Heart right ventricle (tissue), 16 donors: Measurements from ENCODE around the gene MYO1D. TPM values are rescaled to one million over a fixed set of nuclear protein-coding genes. Genes with fewer than 3 reads are reported as not detected.

ENCODE experiments used
- ATAC-seq, 8 donors: fragments of 200-7000 bp; cut with Tn5 transposase; one replicate each; pipeline ENCODE4 v1.9.1; 2020; ENCODE audit warnings: mild to moderate bottlenecking in 8 of 8, moderate library complexity in 8 of 8, moderate number of reproducible peaks in 1 of 8
- DNase-seq, 2 donors: peaks; one replicate each; pipeline ENCODE4 v3.0.0-alpha.2; 2020
- H3K27ac ChIP-seq, 10 donors: fragments of 200-600 bp; sonication (generic) in 2 of 10; one replicate each; pipeline versions ENCODE4 v1.5.0 to v1.8.0; 2020 to 2022; ENCODE audit warnings: mild to moderate bottlenecking in 3 of 10
- H3K27me3 ChIP-seq, 7 donors: fragments of 200-600 bp; one replicate each; pipeline ENCODE4 v1.8.0; 2021 to 2022; ENCODE audit warnings: mild to moderate bottlenecking in 2 of 7
- H3K36me3 ChIP-seq, 9 donors: fragments of 200-600 bp; sonication (generic) in 1 of 9; one replicate each; pipeline versions ENCODE4 v1.5.0 to v1.8.0; 2020 to 2022; ENCODE audit warnings: mild to moderate bottlenecking in 2 of 9
- H3K4me1 ChIP-seq, 9 donors: fragments of 200-600 bp; sonication (generic) in 1 of 9; one replicate each; pipeline versions ENCODE4 v1.5.0 to v1.8.0; 2020 to 2022; ENCODE audit warnings: mild to moderate bottlenecking in 4 of 9
- H3K4me3 ChIP-seq, 10 donors: fragments of 200-600 bp; sonication (generic) in 2 of 10; one replicate each; pipeline versions ENCODE4 v1.5.0 to v1.8.0; 2020 to 2022; ENCODE audit warnings: mild to moderate bottlenecking in 7 of 10, moderate library complexity in 2 of 10
- H3K9me3 ChIP-seq, 11 donors: fragments of 200-600 bp in 10 of 11; sonication (generic) in 2 of 11; one replicate each; pipeline versions ENCODE4 v1.5.0 to v1.8.0; 2013 to 2022; ENCODE audit warnings: mild to moderate bottlenecking in 2 of 11, control low read depth in 1 of 11, moderate library complexity in 1 of 11
- WGBS, 2 donors: extraction: QIAGEN DNeasy Blood & Tissue Kit; methylation state at CpG; one replicate each; pipeline ENCODE4 v1.1.7; 2013; ENCODE audit warnings: inconsistent platforms in 1 of 2; 5-methylcytosine and 5-hydroxymethylcytosine counted together
- intact Hi-C, 10 donors: fragments of 100-400 bp; cut with DNase I; formaldehyde crosslinking; loops; one replicate each; pipeline versions ENCODE4 v1.11.1 to v1.14.2; 2022
- polyA plus RNA-seq, 2 donors: library from polyadenylated mRNA; stranded (reverse); fragments of 200-250 nt; gene quantifications; one replicate each; pipeline ENCODE4 v1.2.3, GENCODE V29; 2013
- total RNA-seq, 10 donors: library from RNA; stranded (reverse); fragmentation: NEBNext Ultra II Directional in 3 of 10; extraction: Animal tissue kit (Norgen Biotek cat#: 25700) in 3 of 10; gene quantifications; one replicate each; pipeline versions ENCODE4 v1.2.1 to v1.2.4, GENCODE V29; 2021 to 2023
- TF ChIP-seq, protein P1 (sequence below), 9 donors: fragments of 200-600 bp; sonication (generic) in 2 of 9; IDR thresholded peaks; one replicate each; pipeline versions ENCODE4 v1.5.0 to v1.8.0; 2021 to 2022; ENCODE audit warnings: antibody characterized with exemption in 9 of 9, mild to moderate bottlenecking in 5 of 9, moderate library complexity in 1 of 9
- donor health status: Arrhythmogenic right ventricular cardiomyopathy.
- donor health status: ischemic (EF 13 %, LVEDD 7.1; RV severe dilation, severe dysfunction).
- donor health status: healthy with polysubstance abuse.
- donor health status: DM: no; HTN: yes; CAD: no.
- donor health status: DM: no; HTN: no; CAD: no.
- donor health status: ischemic (EF 25% LVEDD 6.9; RV normal size, moderate dysfunction).
- donor health status: ischemic (EF 25% LVEDD 5.7; RV mildly dilated, moderate dysfunction).
- donor health status: healthy.
- donor health status: DM: yes; HTN: yes; CAD: no.
- donor health status: Ischemic cardiomyopathy.
- donor health status: ischemic (EF 35%, LVEDD 5.7; RV mildly dilated, moderate dysfunction).
- donor health status: nonischemic (EF 11% LVEDD 7.7; RV severe dilation, severe dysfunction).
- donor health status: DM: yes; HTN: yes; CAD: no.
- donor health status: PGD.
- donor health status: ischemic (EF 29% LVEDD 5.4; RV normal size, mild dysfunction).
- donor health status: nonischemic (EF 23%, LVEDD 6.1; RV moderate dilation, normal function).

MYO1D gene
- total and polyA plus RNA-seq, 12 donors = 1.9 to 16.4 (median 6.7) TPM

DNA sequence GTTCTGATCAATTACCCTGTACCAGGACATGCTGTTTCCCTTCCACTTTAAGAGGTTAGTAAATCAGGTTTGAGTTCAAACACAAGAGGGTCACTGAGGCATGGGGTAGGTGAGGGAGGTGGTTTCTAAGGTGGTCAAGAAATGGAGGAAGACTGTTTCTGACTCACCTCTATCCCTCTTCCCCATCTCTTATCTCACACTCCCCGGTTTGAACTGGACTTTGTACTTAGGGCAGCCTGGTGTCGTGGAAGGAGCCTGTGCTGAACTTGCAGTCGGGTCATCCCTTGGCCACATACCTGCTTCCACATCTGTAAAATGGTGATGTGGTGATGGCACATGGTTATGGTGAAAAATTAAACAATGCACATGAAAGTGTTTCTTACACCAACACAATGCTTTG lies 33.8 kb upstream of the MYO1D start:
- no peak for ATAC-seq
- Histone ChIP-seq H3K36me3 (no peaks in the 10 kb centered on the region), H3K27me3 (peaks cover 0 to 5% (median 0%) of the 10 kb centered on the region in 7 donors), H3K27ac (no peak overlapping the region), H3K4me1 (peaks cover 0 to 5% (median 0%) of the 10 kb centered on the region in 9 donors), H3K9me3 (no peaks in the 10 kb centered on the region), H3K4me3 (no peak overlapping the region)
- WGBS, 2 donors = 84 to 89% methylated on average over 3 of the region's 3 CpGs
- DNase-seq = no peak
- intact Hi-C loops = loop anchor here in 8 of 10 donors (1.0 to 10.0 kb wide), 4 partner anchors 126 to 128 kb away; no protein-coding TSS in a partner anchor
- TF ChIP-seq, protein P1, sequence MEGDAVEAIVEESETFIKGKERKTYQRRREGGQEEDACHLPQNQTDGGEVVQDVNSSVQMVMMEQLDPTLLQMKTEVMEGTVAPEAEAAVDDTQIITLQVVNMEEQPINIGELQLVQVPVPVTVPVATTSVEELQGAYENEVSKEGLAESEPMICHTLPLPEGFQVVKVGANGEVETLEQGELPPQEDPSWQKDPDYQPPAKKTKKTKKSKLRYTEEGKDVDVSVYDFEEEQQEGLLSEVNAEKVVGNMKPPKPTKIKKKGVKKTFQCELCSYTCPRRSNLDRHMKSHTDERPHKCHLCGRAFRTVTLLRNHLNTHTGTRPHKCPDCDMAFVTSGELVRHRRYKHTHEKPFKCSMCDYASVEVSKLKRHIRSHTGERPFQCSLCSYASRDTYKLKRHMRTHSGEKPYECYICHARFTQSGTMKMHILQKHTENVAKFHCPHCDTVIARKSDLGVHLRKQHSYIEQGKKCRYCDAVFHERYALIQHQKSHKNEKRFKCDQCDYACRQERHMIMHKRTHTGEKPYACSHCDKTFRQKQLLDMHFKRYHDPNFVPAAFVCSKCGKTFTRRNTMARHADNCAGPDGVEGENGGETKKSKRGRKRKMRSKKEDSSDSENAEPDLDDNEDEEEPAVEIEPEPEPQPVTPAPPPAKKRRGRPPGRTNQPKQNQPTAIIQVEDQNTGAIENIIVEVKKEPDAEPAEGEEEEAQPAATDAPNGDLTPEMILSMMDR (IDR thresholded peaks at IDR 0.05) = no peak

DNA sequence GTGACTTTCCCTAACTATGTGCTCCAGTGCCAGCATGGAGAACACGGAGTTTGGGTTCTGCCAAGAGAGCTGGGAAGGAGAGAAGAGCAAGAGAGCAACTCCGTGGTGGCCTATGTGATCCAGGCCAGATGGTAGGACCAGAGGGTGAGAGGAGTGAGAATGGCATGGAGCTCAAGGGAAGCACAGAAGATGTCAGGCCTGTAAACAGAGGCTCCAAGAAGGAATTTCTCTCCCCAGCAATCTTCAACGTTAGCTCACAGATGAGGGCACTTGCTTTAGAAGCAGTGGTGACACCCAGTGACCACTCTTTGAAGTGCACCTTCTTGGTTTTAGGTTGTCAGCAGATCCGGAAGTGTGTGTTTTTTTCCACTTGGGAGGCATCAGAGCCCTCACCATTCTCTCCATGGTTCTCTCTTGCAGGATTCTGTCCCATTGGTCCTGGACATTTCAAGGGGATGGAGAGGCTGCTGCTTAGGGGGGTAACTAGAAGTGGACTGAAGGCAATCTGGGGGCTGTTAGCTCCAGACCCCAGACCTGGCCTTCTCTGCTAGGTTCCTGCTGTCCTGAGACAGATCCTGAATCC lies 33.0 kb upstream of the MYO1D start:
- 25 to 30% methylated on average over 4 of the region's 4 CpGs for WGBS, 2 donors

DNA sequence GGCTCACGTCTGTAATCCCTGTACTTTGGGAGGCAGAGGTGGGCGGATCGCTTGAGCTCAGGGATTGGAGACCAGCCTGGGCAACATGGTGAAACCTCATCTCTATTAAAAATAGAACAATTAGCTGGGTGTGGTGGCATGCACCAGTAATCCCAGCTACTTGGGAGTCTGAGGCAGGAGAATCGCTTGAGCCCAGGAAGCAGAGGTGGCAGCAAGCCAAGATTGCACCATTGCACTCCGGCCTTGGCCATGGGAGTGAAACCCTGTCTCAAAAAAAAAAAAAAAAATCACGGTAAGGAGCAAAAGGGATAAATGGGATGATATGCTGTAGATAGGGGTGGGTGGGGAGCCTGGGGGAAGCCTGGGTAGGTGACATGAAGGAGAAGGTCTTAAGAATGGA lies 30.7 kb upstream of the MYO1D start:
- TF ChIP-seq, protein P1 (IDR thresholded peaks at IDR 0.05) = no peak
- WGBS, 2 donors = 77 to 81% methylated on average over 6 of the region's 6 CpGs
- Histone ChIP-seq H3K4me1 (peaks cover 0 to 5% (median 0%) of the 10 kb centered on the region in 9 donors), H3K36me3 (no peaks in the 10 kb centered on the region), H3K27ac (no peak overlapping the region), H3K27me3 (peaks cover 0 to 6% (median 0%) of the 10 kb centered on the region in 7 donors), H3K9me3 (no peaks in the 10 kb centered on the region), H3K4me3 (no peak overlapping the region)
- ATAC-seq (no peak), DNase-seq (no peak)
- intact Hi-C loops = loop anchor here in 2 of 10 donors (2.0 to 10.0 kb wide), 2 partner anchors 123 to 243 kb away; no protein-coding TSS in a partner anchor

More for the DNA sequence above, 33.0 kb upstream of the MYO1D start:
- Histone ChIP-seq H3K27ac (no peak overlapping the region), H3K36me3 (no peaks in the 10 kb centered on the region), H3K4me3 (no peak overlapping the region), H3K4me1 (peaks cover 0 to 5% (median 0%) of the 10 kb centered on the region in 9 donors), H3K27me3 (peaks cover 0 to under 1% (median 0%) of the 10 kb centered on the region in 7 donors), H3K9me3 (no peaks in the 10 kb centered on the region)
- ATAC-seq = peak; percentile 54 to 86 (median 79)
- peak in 1 of 2 donors; percentile 78 for DNase-seq
- intact Hi-C loops = loop anchor here in 9 of 10 donors (1.0 to 10.0 kb wide), 5 partner anchors 125 to 245 kb away; no protein-coding TSS in a partner anchor
- TF ChIP-seq, protein P1 (IDR thresholded peaks at IDR 0.05) = peak; percentile 47 to 84 (median 76)

DNA sequence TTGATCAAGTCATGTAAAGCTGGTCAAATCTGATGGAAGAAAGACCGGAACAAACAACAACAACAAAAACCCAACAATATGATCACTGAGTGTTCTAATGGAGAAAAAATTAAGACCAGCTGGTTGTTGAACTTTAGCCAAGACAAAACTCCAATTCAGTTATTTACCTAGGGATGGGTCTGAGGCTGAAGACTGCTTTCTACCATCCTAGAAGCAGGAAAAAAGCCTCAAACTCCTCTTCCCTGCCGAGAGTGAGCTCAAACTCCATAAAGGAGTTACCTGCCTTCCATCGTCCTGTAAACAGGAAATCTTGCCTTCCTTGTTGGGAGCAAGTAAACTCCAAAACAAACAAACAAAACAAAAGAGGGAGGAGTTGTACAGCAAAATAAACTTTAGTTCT lies 28.0 kb upstream of the MYO1D start:
- no peak for DNase-seq
- Histone ChIP-seq H3K9me3 (no peaks in the 10 kb centered on the region), H3K4me1 (no peaks in the 10 kb centered on the region), H3K27ac (no peak overlapping the region), H3K4me3 (no peak overlapping the region), H3K36me3 (no peaks in the 10 kb centered on the region), H3K27me3 (peaks cover 0 to 6% (median 0%) of the 10 kb centered on the region in 7 donors)
- no peak for ATAC-seq
- intact Hi-C loops = loop anchor here in 1 of 10 donors (10.0 kb wide), 1 partner anchor 240 kb away; no protein-coding TSS in a partner anchor
- TF ChIP-seq, protein P1 (IDR thresholded peaks at IDR 0.05) = no peak
- 68 to 79% methylated on average over 3 of the region's 3 CpGs for WGBS, 2 donors
